Esophagus squamous epithelium (tissue), 5 donors: ENCODE results near the gene DCP1A. TPM values are rescaled to one million over a fixed set of nuclear protein-coding genes. Genes with fewer than 3 reads are reported as not detected.

Source experiments
- DNase-seq: peaks from one replicate; lab custom pipeline; 2025; lab: John Stamatoyannopoulos, UW
- H3K27ac ChIP-seq, 4 donors: fragments of 200-600 bp; sonication (generic); one replicate each; pipeline ENCODE4 v1.5.1; 2016 to 2019; ENCODE audit warnings: mild to moderate bottlenecking in 1 of 4
- H3K27me3 ChIP-seq, 4 donors: fragments of 200-600 bp; sonication (generic); 1 replicate in 3 of 4; 2 replicates in 1 of 4; pipeline versions ENCODE4 v1.5.1 to v1.6.0; 2017 to 2021; ENCODE audit warnings: antibody characterized with exemption in 1 of 4
- H3K36me3 ChIP-seq, 3 donors: fragments of 200-600 bp; sonication (generic); one replicate each; pipeline ENCODE4 v1.5.1; 2016 to 2019
- H3K4me1 ChIP-seq, 3 donors: fragments of 200-600 bp; sonication (generic); one replicate each; pipeline ENCODE4 v1.5.1; 2017 to 2019
- H3K4me3 ChIP-seq, 4 donors: fragments of 200-600 bp; sonication (generic); 1 replicate in 3 of 4; 2 replicates in 1 of 4; pipeline ENCODE4 v1.5.1; 2016 to 2019; ENCODE audit warnings: mild to moderate bottlenecking in 2 of 4, moderate library complexity in 1 of 4
- H3K9me3 ChIP-seq, 3 donors: fragments of 200-600 bp; sonication (generic); one replicate each; pipeline ENCODE4 v1.5.1; 2016 to 2019
- POLR2A ChIP-seq, 4 donors: fragments of 450-650 bp; IDR thresholded peaks; one replicate each; pipeline ENCODE4 v1.6.1; 2017; ENCODE audit warnings: antibody characterized with exemption in 4 of 4, mild to moderate bottlenecking in 4 of 4, moderate library complexity in 3 of 4
- WGBS, 2 donors: methylation state at CpG; one replicate each; pipeline ENCODE4 v1.1.5; 2018; 5-methylcytosine and 5-hydroxymethylcytosine counted together
- intact Hi-C: fragments of 100-400 bp; cut with DNase I; formaldehyde crosslinking; loops from one replicate; pipeline ENCODE4 v1.15.0; 2022
- small RNA-seq, 4 donors: library from RNA; depleted of rRNA; stranded (forward); fragments of <200 nt; gene quantifications; one replicate each; pipeline ENCODE3, GENCODE V24; 2016
- total RNA-seq, 4 donors: library from RNA; depleted of rRNA; stranded (reverse); fragments of >200 nt; gene quantifications; one replicate each; pipeline ENCODE4 v1.1.0, GENCODE V29; 2016
- TF ChIP-seq, protein P1 (sequence below), 6 experiments: fragments of 450-650 bp in 4 of 6; fragments of 200-600 bp in 2 of 6; sonication (generic) in 2 of 6; IDR thresholded peaks; one replicate each; pipeline ENCODE4 v1.5.1; 2016 to 2019; ENCODE audit warnings: antibody characterized with exemption in 6 of 6, mild to moderate bottlenecking in 4 of 6, moderate library complexity in 4 of 6
- donor health status: DM: yes; HTN: yes; CAD: no.

Gene DCP1A
- total RNA-seq, 4 donors from 2014 or later: 12.7 to 17.4 (median 14.2) TPM

DNA sequence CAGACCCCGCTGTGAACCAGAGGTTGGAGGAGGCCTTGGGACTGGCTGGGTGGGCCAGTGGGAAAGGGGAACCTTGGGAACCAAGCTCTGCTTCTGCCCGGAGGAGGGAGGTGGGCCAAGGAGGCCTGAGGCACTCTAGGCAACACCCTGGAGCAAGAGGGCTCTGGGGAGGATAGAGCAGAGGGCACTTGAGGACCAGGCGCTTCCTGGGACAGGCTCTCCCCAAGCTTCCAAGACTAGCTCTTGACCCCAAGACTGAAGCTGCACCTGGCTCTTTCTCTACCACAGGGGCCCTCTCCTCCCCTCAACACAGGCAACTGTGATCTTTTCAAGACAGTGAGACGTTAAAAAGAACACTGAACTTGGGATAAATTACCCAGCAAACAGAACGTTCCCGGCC is 111.8 kb downstream of the DCP1A start:
- Histone ChIP-seq H3K4me3 (no peak overlapping the region), H3K27me3 (no peaks in the 10 kb centered on the region), H3K27ac (peak overlapping the region; percentile 59 to 84 (median 68)), H3K9me3 (no peaks in the 10 kb centered on the region), H3K4me1 (peaks cover 33 to 53% (median 35%) of the 10 kb centered on the region in 3 donors), H3K36me3 (peaks cover 55 to 100% (median 61%) of the 10 kb centered on the region in 3 donors)
- DNase-seq: no peak
- intact Hi-C loops: no loop called here
- 78 to 93% methylated on average over 2 to 4 of the region's 6 CpGs for WGBS, 2 donors
- TF ChIP-seq, protein P1, sequence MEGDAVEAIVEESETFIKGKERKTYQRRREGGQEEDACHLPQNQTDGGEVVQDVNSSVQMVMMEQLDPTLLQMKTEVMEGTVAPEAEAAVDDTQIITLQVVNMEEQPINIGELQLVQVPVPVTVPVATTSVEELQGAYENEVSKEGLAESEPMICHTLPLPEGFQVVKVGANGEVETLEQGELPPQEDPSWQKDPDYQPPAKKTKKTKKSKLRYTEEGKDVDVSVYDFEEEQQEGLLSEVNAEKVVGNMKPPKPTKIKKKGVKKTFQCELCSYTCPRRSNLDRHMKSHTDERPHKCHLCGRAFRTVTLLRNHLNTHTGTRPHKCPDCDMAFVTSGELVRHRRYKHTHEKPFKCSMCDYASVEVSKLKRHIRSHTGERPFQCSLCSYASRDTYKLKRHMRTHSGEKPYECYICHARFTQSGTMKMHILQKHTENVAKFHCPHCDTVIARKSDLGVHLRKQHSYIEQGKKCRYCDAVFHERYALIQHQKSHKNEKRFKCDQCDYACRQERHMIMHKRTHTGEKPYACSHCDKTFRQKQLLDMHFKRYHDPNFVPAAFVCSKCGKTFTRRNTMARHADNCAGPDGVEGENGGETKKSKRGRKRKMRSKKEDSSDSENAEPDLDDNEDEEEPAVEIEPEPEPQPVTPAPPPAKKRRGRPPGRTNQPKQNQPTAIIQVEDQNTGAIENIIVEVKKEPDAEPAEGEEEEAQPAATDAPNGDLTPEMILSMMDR (IDR thresholded peaks at IDR 0.05): no peak
- no peak for TF ChIP-seq POLR2A (IDR thresholded peaks at IDR 0.05)

DNA sequence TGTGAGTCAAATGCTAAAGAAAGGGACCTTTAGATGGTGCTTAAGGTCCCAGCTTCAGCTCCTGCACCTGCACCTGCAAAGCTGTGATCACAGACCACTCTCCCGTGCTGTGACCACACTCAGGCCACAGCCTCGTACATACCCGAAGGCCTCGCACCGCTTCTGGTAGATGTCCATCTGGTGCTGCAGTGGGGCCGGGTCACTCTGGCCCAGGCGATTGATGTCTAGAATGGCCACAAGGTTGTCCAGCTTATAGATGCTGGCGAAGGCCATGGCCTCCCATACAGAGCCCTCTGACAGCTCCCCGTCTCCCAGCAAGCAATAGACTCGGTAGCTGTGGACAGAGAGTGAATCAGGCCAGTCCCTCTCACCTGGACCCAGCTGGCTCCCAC is 112.5 kb downstream of the DCP1A start:
- no peak for DNase-seq
- Histone ChIP-seq H3K4me1 (peaks cover 32 to 46% (median 33%) of the 10 kb centered on the region in 3 donors), H3K9me3 (no peaks in the 10 kb centered on the region), H3K27ac (peak overlapping the region in 2 of 4 donors; percentile 74 to 84), H3K4me3 (no peak overlapping the region), H3K27me3 (no peaks in the 10 kb centered on the region), H3K36me3 (peaks cover 61 to 100% (median 62%) of the 10 kb centered on the region in 3 donors)
- no peak for TF ChIP-seq POLR2A (IDR thresholded peaks at IDR 0.05)
- TF ChIP-seq, protein P1 (IDR thresholded peaks at IDR 0.05): no peak
- intact Hi-C loops: no loop called here
- WGBS, 2 donors: 100% methylated on average over 5 to 8 of the region's 10 CpGs

DNA sequence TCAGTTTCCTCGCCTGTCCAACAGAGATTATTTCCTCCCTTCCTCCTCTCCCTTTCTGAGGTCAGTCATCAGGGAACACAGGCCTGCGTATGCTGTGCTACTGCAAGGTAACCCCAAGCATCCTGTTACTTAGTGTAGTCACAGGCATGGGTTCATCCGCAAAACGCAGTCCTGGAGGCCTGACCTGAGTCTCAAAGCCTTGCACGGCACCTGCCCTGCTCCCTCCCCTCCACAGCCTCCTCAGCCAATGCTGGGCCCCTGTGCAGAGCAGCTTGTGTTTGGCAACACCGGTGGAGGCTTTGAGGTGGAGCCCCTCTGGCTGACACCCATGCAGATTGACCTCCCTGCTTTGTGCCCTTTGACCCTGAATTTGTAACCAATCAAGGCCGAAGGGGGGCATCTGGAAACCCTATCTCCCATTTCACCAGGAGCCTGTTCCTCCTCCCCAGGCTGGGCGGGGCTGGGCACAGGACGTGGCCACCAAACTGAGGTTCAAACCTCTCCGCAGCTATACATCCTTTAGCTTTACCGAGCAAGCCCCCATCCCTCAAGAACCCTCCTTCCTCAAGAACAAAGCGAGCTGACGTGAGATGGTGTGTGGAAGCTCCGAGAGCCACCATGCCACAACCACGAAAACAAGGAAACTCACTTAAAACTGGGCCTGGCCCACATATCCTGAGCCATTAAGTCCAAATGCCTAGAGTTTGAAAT is 113.1 kb downstream of the DCP1A start:
- 83 to 96% methylated on average over 6 to 14 of the region's 15 CpGs for WGBS, 2 donors
- intact Hi-C loops: no loop called here
- no peak for DNase-seq

More for the DNA sequence above, 113.1 kb downstream of the DCP1A start:
- Histone ChIP-seq H3K4me3 (no peak overlapping the region), H3K9me3 (no peaks in the 10 kb centered on the region), H3K27ac (peak overlapping the region in 2 of 4 donors; percentile 74 to 84), H3K36me3 (peaks cover 63 to 100% (median 67%) of the 10 kb centered on the region in 3 donors), H3K4me1 (peaks cover 26 to 40% (median 32%) of the 10 kb centered on the region in 3 donors), H3K27me3 (no peaks in the 10 kb centered on the region)
- TF ChIP-seq, protein P1 (IDR thresholded peaks at IDR 0.05): no peak
- TF ChIP-seq POLR2A (IDR thresholded peaks at IDR 0.05): no peak

Small RNA genes within 50 kb of the gene (small RNA-seq; reads per million reads assigned to genes)
- gene RF00019: 0 reads per million in 4 donors
- gene RF00212: 0 reads per million in 4 donors
- 0 reads per million in 4 donors for gene RF00568

Other genes with a start within 250 kb of the DCP1A start
- 10 to 100 TPM in 3 of 4 donors, 1 to 10 TPM in 1; 4.9 to 18.2 (median 12.8) TPM for gene RFT1, start 217.1 kb downstream of the DCP1A start, total RNA-seq
- gene PRKCD, start 186.3 kb downstream of the DCP1A start, total RNA-seq: 10 to 100 TPM in 3 of 4 donors, 1 to 10 TPM in 1; 8.8 to 21.5 (median 20.1) TPM
- gene TKT, start 91.5 kb downstream of the DCP1A start, total RNA-seq: 100 to 1,000 TPM; 497 to 698 (median 627) TPM
- 1 to 10 TPM in 3 of 4 donors, under 1 TPM in 1; 0.56 to 4.5 (median 3.1) TPM for gene CACNA1D, start 147.1 kb upstream of the DCP1A start, total RNA-seq